Smooth muscle cell (in vitro differentiated cells): Measurements from ENCODE around the gene TMBIM1. TPM values are rescaled to one million over a fixed set of nuclear protein-coding genes. Genes with fewer than 3 reads are reported as not detected.

Source experiments
- DNase-seq: peaks from one replicate; lab custom pipeline; 2025; ENCODE audit not compliant: unreplicated experiment; lab: John Stamatoyannopoulos, UW
- H2AFZ ChIP-seq: fragments of 200-600 bp; sonication (generic); 2 replicates; pipeline ENCODE4 v1.6.0; 2016; ENCODE audit warnings: antibody characterized with exemption, low read depth, mild to moderate bottlenecking
- H3F3A ChIP-seq: fragments of 200-600 bp; sonication (generic); 2 replicates; pipeline ENCODE4 v1.6.0; 2017; ENCODE audit warnings: antibody characterized with exemption, low read depth
- H3K27ac ChIP-seq: fragments of 200-600 bp; sonication (generic); 2 replicates; pipeline ENCODE4 v1.5.1; 2016; ENCODE audit warnings: low read depth, mild to moderate bottlenecking
- H3K27me3 ChIP-seq: fragments of 200-600 bp; sonication (generic); 2 replicates; pipeline ENCODE4 v1.6.1; 2016; ENCODE audit warnings: low read depth, mild to moderate bottlenecking
- H3K36me3 ChIP-seq: fragments of 200-600 bp; sonication (generic); 2 replicates; pipeline ENCODE4 v1.5.1; 2016; ENCODE audit warnings: low read depth
- H3K4me1 ChIP-seq: fragments of 200-600 bp; sonication (generic); 2 replicates; pipeline ENCODE4 v1.5.1; 2016; ENCODE audit warnings: low read depth
- H3K4me2 ChIP-seq: fragments of 200-600 bp; sonication (generic); 2 replicates; pipeline ENCODE4 v1.6.0; 2016; ENCODE audit warnings: mild to moderate bottlenecking
- H3K4me3 ChIP-seq: fragments of 200-600 bp; sonication (generic); 2 replicates; pipeline ENCODE4 v1.5.1; 2016; ENCODE audit warnings: mild to moderate bottlenecking
- H3K79me2 ChIP-seq: fragments of 200-600 bp; sonication (generic); 2 replicates; pipeline ENCODE4 v1.6.0; 2016; ENCODE audit warnings: low read depth, mild to moderate bottlenecking
- H3K9ac ChIP-seq: fragments of 200-600 bp; sonication (generic); 2 replicates; pipeline ENCODE4 v1.6.0; 2016; ENCODE audit warnings: low read depth
- H3K9me3 ChIP-seq: fragments of 200-600 bp; sonication (generic); replicated peaks from 2 replicates; pipeline ENCODE4 v1.5.1; 2016; ENCODE audit warnings: low read depth
- H4K20me1 ChIP-seq: fragments of 200-600 bp; sonication (generic); 2 replicates; pipeline ENCODE4 v1.6.0; 2016; ENCODE audit warnings: low read depth
- CTCF ChIP-seq: fragments of 200-600 bp; sonication (generic); IDR thresholded peaks from 2 replicates; pipeline ENCODE4 v1.5.1; 2017; ENCODE audit warnings: borderline replicate concordance, mild to moderate bottlenecking, antibody characterized with exemption; ENCODE audit not compliant: insufficient read depth, poor library complexity, severe bottlenecking
- WGBS: methylation state at CpG from one replicate; pipeline ENCODE4 v1.1.7; 2016; ENCODE audit warnings: low lambda C conversion rate; 5-methylcytosine and 5-hydroxymethylcytosine counted together
- polyA plus RNA-seq: library from polyadenylated mRNA; unstranded; fragments of >200 nt; fragmentation: Nextera tagmentation; extraction: Ambion mirVana; gene quantifications from 2 replicates; pipeline ENCODE4 v1.2.1, GENCODE V29; 2016
- total RNA-seq: library from RNA; depleted of rRNA; stranded (reverse); fragments of >200 nt; gene quantifications from 2 replicates; pipeline ENCODE4 v1.2.3, GENCODE V29; 2014

TMBIM1 gene
- total and polyA plus RNA-seq, 2 experiments from 2014 or later: 109 to 121 TPM

DNA sequence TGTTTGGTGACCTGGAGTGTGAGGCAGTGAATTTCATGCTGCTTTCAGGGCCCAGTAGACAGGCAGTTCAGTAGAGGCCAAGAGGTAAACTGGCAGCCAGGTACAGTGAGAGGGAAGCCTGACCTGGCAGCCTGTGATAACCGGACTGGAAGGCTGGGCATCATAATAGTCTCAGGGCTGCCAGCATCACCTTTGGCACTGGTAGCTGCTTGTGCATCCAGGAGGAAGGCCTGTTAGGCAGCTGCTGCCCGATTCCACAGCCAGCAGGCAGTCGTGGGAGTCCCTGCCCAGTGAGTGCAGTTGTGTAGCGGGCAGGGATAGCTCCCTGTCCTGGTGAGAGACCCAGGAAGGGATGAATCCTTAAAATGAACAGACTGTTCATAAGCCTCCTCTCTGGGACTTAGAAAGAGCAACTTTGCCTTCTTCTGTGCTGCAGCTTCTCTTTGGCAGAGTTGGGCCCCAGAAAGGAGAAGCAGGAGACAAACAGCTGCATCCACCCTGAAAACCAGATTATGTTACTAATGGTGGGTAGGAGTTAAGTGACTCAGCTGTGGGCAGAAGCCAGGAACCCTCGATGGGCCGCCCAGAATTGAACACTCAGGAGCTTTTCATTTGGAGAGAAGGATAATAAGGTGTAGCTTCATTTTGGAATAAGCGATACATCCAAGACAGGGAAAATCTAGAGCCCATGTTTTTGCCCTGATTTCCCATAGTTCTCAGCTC is 39.6 kb downstream of the TMBIM1 start:
- 72% methylated on average over 7 of the region's 7 CpGs for WGBS
- Histone ChIP-seq H2AFZ (no peak overlapping the region), H3K79me2 (peaks cover 10% of the 10 kb centered on the region), H3K27ac (peak overlapping the region; percentile 61), H3K9ac (no peak overlapping the region), H3F3A (peaks cover 75% of the 10 kb centered on the region), H3K4me2 (no peak overlapping the region), H3K9me3 (no peaks in the 10 kb centered on the region), H4K20me1 (peaks cover 82% of the 10 kb centered on the region), H3K36me3 (peaks cover 42% of the 10 kb centered on the region), H3K4me3 (no peak overlapping the region), H3K4me1 (no peaks in the 10 kb centered on the region), H3K27me3 (no peaks in the 10 kb centered on the region)
- TF ChIP-seq CTCF: no peak
- DNase-seq: no peak

DNA sequence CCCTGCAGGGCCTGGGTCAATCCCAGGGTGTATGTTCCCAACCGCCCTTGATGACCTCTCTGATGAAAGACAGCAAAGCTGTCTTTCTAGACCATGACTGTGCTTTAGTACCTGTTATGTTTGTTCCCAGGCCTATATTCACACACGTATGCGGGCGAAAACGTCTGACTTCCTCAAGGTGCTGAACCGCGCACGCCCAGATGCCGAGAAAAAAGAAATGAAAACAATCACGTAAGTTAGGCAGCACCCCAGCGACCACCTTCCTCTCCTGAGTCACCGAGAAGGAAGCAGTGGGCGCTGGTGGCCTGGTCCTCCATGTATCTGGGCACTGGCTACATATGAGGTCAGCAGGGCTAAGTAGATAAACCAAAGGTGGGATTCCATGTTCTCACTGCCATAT is 42.6 kb downstream of the TMBIM1 start:
- peaks cover 44% of the 10 kb centered on the region for H3K36me3 ChIP-seq
- WGBS: 98% methylated on average over 13 of the region's 13 CpGs

DNA sequence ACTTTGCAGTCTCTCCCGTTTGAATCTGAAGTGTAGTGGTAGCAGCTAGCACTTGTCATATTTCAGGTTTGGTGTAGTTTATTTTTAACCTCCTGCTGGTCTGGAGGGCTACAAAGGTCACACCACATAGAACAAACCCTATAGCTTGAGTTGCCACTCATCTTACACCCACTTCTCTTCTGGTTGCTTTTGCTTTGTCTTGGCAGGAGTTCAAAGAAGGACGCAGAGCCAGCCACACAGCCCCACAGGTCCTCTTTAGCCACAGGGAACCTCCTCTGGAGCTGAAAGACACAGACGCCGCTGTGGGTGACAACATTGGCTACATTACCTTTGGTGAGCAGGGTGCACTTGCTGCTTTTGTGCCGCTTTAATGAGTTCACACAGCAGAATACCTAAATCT is 47.1 kb downstream of the TMBIM1 start:
- peaks cover 64% of the 10 kb centered on the region for H3K79me2 ChIP-seq
- H3K4me1 ChIP-seq: no peaks in the 10 kb centered on the region
- no peak overlapping the region for H3K4me2 ChIP-seq
- H3K27me3 ChIP-seq: no peaks in the 10 kb centered on the region
- H3F3A ChIP-seq: peaks cover 22% of the 10 kb centered on the region
- H3K4me3 ChIP-seq: no peak overlapping the region
- no peak overlapping the region for H3K9ac ChIP-seq
- no peak overlapping the region for H3K27ac ChIP-seq
- no peak for TF ChIP-seq CTCF
- peaks cover 100% of the 10 kb centered on the region for H4K20me1 ChIP-seq
- DNase-seq: no peak
- no peak overlapping the region for H2AFZ ChIP-seq
- no peaks in the 10 kb centered on the region for H3K9me3 ChIP-seq
- H3K36me3 ChIP-seq: peaks cover 57% of the 10 kb centered on the region
- 97% methylated on average over 5 of the region's 5 CpGs for WGBS

More for the DNA sequence above, 42.6 kb downstream of the TMBIM1 start:
- Histone ChIP-seq H2AFZ (no peak overlapping the region), H3K79me2 (peaks cover 26% of the 10 kb centered on the region), H3K27me3 (no peaks in the 10 kb centered on the region), H4K20me1 (peaks cover 100% of the 10 kb centered on the region), H3K4me2 (no peak overlapping the region), H3F3A (peaks cover 49% of the 10 kb centered on the region), H3K9me3 (no peaks in the 10 kb centered on the region), H3K4me3 (no peak overlapping the region), H3K27ac (peak overlapping the region; percentile 19), H3K9ac (no peak overlapping the region), H3K4me1 (no peaks in the 10 kb centered on the region)
- DNase-seq: no peak
- no peak for TF ChIP-seq CTCF

DNA sequence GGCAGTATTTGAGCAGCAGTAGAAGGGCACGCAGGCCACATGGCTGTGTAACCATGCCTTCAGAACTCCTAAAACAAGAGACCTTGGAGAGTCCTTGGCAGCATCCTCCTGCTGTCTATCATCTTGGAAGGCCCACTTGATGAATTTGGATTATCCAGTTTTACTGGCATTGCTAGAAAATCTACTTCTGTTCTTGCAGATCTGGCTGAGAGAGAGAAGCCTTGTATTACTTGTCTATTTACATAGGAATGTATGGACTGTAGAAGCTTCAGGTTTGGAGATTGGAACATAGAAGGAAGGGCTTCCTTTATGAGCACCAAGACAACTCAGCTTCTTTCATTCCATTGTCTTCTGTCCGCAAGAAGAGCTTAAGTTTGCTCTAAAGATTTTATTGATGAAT is 47.6 kb downstream of the TMBIM1 start:
- H3K4me3 ChIP-seq: no peak overlapping the region
- no peaks in the 10 kb centered on the region for H3K9me3 ChIP-seq
- 87% methylated on average over 2 of the region's 2 CpGs for WGBS
- no peak overlapping the region for H2AFZ ChIP-seq
- H3K36me3 ChIP-seq: peaks cover 53% of the 10 kb centered on the region
- no peak for TF ChIP-seq CTCF
- H4K20me1 ChIP-seq: peaks cover 99% of the 10 kb centered on the region
- H3K4me2 ChIP-seq: no peak overlapping the region
- no peaks in the 10 kb centered on the region for H3K27me3 ChIP-seq
- H3F3A ChIP-seq: peaks cover 21% of the 10 kb centered on the region
- no peak for DNase-seq
- no peaks in the 10 kb centered on the region for H3K4me1 ChIP-seq
- no peak overlapping the region for H3K27ac ChIP-seq
- H3K9ac ChIP-seq: no peak overlapping the region
- H3K79me2 ChIP-seq: peaks cover 62% of the 10 kb centered on the region
